Progenitor cell of endocrine pancreas (in vitro differentiated cells): ENCODE measurements around the gene MYRIP. TPM values are rescaled to one million over a fixed set of nuclear protein-coding genes. Genes with fewer than 3 reads are reported as not detected.

Experiments
- DNase-seq: peaks from one replicate; pipeline ENCODE4 v3.0.0; 2021; ENCODE audit warnings: low spot score; ENCODE audit not compliant: unreplicated experiment
- H3K27ac Mint-ChIP-seq: 2 replicates; pipeline ENCODE4 v1.8.0; 2021; ENCODE audit warnings: mild to moderate bottlenecking, moderate library complexity, mixed read lengths
- H3K27me3 Mint-ChIP-seq: 2 replicates; pipeline ENCODE4 v1.8.0; 2021; ENCODE audit warnings: mixed read lengths
- H3K36me3 Mint-ChIP-seq: 2 replicates; pipeline ENCODE4 v1.8.0; 2022; ENCODE audit warnings: mixed read lengths; ENCODE audit not compliant: insufficient read depth
- H3K4me1 Mint-ChIP-seq: 2 replicates; pipeline ENCODE4 v1.8.0; 2021; ENCODE audit warnings: low read depth, mixed read lengths
- H3K4me3 Mint-ChIP-seq: 2 replicates; pipeline ENCODE4 v1.8.0; 2021; ENCODE audit warnings: low read depth, mild to moderate bottlenecking, moderate library complexity, mixed read lengths
- H3K9me3 Mint-ChIP-seq: 2 replicates; pipeline ENCODE4 v1.8.0; 2021; ENCODE audit warnings: low read depth, mixed read lengths
- CTCF ChIP-seq: fragments of 200-600 bp; sonication (generic); IDR thresholded peaks from one replicate; pipeline ENCODE4 v1.5.0; 2021; ENCODE audit warnings: antibody characterized with exemption, mild to moderate bottlenecking; ENCODE audit not compliant: unreplicated experiment
- total RNA-seq: library from RNA; stranded (reverse); gene quantifications from 2 replicates; pipeline ENCODE4 v1.2.1, GENCODE V29; 2021

MYRIP gene
- total RNA-seq, 1 donor from 2014 or later, result 0.57 TPM

- Mint-ChIP-seq H3K9me3 (no peaks in the 10 kb centered on the region), H3K27me3 (no peaks in the 10 kb centered on the region)
- no peak for TF ChIP-seq CTCF
These were observed 61.3 kb downstream of the MYRIP start for GRCh38 chr3:39870706-39871105.

GRCh38 chr3:39879581-39879980, 70.2 kb downstream of the MYRIP start:
- H3K9me3 Mint-ChIP-seq, result peaks cover 8% of the 10 kb centered on the region
- H3K27ac Mint-ChIP-seq, result no peak overlapping the region
- no peak for TF ChIP-seq CTCF
- no peak overlapping the region for H3K4me3 Mint-ChIP-seq
- no peak for DNase-seq
- no peaks in the 10 kb centered on the region for H3K4me1 Mint-ChIP-seq
- no peaks in the 10 kb centered on the region for H3K27me3 Mint-ChIP-seq
- peaks cover 2% of the 10 kb centered on the region for H3K36me3 Mint-ChIP-seq

More at GRCh38 chr3:39870706-39871105, 61.3 kb downstream of the MYRIP start:
- Mint-ChIP-seq H3K27ac (no peak overlapping the region), H3K4me1 (no peaks in the 10 kb centered on the region), H3K36me3 (no peaks in the 10 kb centered on the region), H3K4me3 (no peak overlapping the region)
- DNase-seq, result no peak

GRCh38 chr3:39882111-39882510, 72.7 kb downstream of the MYRIP start:
- Mint-ChIP-seq H3K4me1 (no peaks in the 10 kb centered on the region), H3K4me3 (no peak overlapping the region), H3K27me3 (no peaks in the 10 kb centered on the region), H3K9me3 (peaks cover 5% of the 10 kb centered on the region), H3K36me3 (no peaks in the 10 kb centered on the region), H3K27ac (no peak overlapping the region)
- no peak for TF ChIP-seq CTCF
- no peak for DNase-seq

- Mint-ChIP-seq H3K36me3 (no peaks in the 10 kb centered on the region), H3K4me1 (no peaks in the 10 kb centered on the region), H3K27me3 (no peaks in the 10 kb centered on the region), H3K9me3 (no peaks in the 10 kb centered on the region), H3K27ac (no peak overlapping the region), H3K4me3 (no peak overlapping the region)
- DNase-seq, result no peak
- no peak for TF ChIP-seq CTCF
These were observed 82.7 kb downstream of the MYRIP start for GRCh38 chr3:39892068-39892467.

- H3K4me1 Mint-ChIP-seq, result no peaks in the 10 kb centered on the region
- DNase-seq, result no peak
- TF ChIP-seq CTCF, result no peak
- H3K4me3 Mint-ChIP-seq, result no peak overlapping the region
- H3K9me3 Mint-ChIP-seq, result no peaks in the 10 kb centered on the region
- no peak overlapping the region for H3K27ac Mint-ChIP-seq
- no peaks in the 10 kb centered on the region for H3K27me3 Mint-ChIP-seq
- H3K36me3 Mint-ChIP-seq, result no peaks in the 10 kb centered on the region
These were observed 86.8 kb downstream of the MYRIP start for GRCh38 chr3:39896184-39896583.
